Lower leg skin (tissue), 4 donors: ENCODE measurements around the gene MTNR1A. TPM values are rescaled to one million over a fixed set of nuclear protein-coding genes. Genes with fewer than 3 reads are reported as not detected.
A peak's percentile ranks its signal among the peaks of the same experiment; 100 is the strongest.

ENCODE experiments used
- DNase-seq, 2 donors: peaks; one replicate each; pipeline ENCODE4 v3.0.0-alpha.2; 2019; ENCODE audit warnings: low spot score in 2 of 2
- H3K4me3 ChIP-seq: fragments of 200-600 bp; sonication (generic); 2 replicates; pipeline ENCODE4 v1.5.1; 2017; ENCODE audit warnings: mild to moderate bottlenecking, low read depth; ENCODE audit not compliant: poor library complexity, severe bottlenecking
- CTCF ChIP-seq, 3 donors: fragments of 450-650 bp; IDR thresholded peaks; one replicate each; pipeline ENCODE4 v1.5.1; 2016; ENCODE audit warnings: antibody characterized with exemption in 3 of 3, mild to moderate bottlenecking in 3 of 3, moderate library complexity in 2 of 3
- POLR2A ChIP-seq, 2 donors: fragments of 450-650 bp; IDR thresholded peaks; one replicate each; pipeline ENCODE4 v1.6.1; 2016 to 2017; ENCODE audit warnings: antibody characterized with exemption in 2 of 2, mild to moderate bottlenecking in 1 of 2, moderate library complexity in 1 of 2
- WGBS, 2 donors: methylation state at CpG; one replicate each; pipeline ENCODE4 v1.1.5; 2018; 5-methylcytosine and 5-hydroxymethylcytosine counted together
- intact Hi-C: fragments of 100-400 bp; cut with DNase I; formaldehyde crosslinking; loops from one replicate; pipeline ENCODE4 v1.15.0; 2023; ENCODE audit warnings: low total_unique reads
- total RNA-seq, 4 donors: library from RNA; depleted of rRNA; stranded (reverse); fragments of >200 nt; gene quantifications; one replicate each; pipeline ENCODE4 v1.1.0, GENCODE V29; 2016

The MTNR1A gene
- total RNA-seq = not detected

DNA sequence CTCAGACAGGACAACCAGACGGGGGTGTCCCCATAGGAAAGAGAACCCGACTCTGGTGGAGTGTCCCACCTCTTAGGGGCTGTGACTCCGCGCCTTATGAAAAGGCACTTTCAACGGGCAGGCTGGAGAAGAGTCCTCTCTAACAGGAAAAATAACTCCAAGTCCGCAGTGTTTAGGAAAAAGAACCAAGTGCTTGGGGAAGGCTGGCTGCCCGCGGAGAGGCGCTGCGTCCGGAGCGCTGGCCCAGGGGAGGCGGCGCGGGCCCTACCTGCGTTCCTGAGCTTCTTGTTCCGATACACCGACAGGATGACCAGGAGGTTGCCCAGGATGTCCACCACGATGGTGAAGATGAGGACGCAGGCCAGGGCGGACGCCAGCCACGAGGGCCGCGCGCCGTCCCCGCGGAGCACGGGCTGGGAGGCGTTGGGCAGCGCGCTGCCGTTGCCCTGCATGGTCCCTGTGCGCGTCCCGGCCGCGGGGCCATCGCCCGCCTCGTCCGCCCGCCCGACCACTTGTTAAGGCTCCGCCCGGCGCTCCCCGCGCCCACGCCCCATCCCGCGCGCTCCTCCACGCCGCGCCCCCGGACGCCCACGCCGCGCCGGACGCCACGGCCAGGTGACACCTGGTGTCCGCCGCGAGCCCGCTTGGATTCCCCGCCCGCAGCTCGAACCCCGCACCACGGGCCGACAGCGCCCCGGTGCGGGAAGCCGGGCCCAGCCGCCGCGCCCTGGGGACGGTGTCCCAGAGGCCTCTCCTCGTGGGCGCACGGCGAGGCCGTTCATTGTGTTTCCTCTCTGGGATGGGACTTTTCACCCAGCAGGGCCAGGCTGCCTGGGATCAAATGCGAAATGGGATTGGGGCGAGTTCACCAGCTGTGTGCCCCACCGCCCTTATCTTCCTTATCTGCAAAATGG is at the start of gene MTNR1A:
MTNR1A (minus strand) TSS at position 654 of the 914 bp plus-strand sequence; CDS start at position 452, 202 bp downstream.
- peak within 1 kb of the TSS; percentile 3 for H3K4me3 ChIP-seq
- intact Hi-C loops = no loop called here
- TF ChIP-seq POLR2A (IDR thresholded peaks at IDR 0.05) = no peak
- TF ChIP-seq CTCF (IDR thresholded peaks at IDR 0.05) = no peak
- DNase-seq = no peak
- WGBS, 2 donors = 4 to 6% methylated on average over 49 to 55 of the region's 91 CpGs

DNA sequence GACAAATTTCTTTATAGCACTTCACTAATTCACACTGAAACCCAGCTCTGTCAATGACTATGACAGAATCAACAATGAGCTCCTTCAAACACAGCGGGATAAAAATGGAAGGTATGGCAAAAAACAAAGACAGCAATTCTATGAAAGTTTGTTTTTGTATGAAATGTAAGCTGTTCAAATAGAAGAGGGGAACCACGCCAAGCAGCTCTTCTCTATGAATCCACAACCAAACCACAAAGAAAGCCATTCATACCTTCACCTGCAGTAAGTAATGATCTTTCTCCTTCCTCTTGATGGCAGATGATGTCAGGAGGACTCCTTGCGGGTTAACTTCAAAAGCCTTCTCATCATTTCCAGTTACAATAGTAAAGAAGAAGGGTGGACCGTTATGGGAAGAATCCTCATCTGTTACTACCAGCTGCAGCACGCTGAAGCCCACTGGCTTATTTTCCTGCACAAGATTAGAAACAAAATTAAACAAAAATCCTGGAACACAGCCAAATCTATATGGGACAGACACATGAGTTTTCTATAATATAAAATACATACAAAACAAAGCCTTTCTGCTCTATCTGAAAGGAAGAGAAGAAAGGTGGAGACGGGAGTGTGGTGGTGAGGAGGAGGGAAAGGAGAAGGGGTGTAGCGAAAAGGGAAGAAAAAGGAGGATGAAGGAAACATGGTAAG is 48.9 kb upstream of the MTNR1A start:
- intact Hi-C loops = no loop called here
- TF ChIP-seq POLR2A (IDR thresholded peaks at IDR 0.05) (no peak), CTCF (IDR thresholded peaks at IDR 0.05) (no peak)

DNA sequence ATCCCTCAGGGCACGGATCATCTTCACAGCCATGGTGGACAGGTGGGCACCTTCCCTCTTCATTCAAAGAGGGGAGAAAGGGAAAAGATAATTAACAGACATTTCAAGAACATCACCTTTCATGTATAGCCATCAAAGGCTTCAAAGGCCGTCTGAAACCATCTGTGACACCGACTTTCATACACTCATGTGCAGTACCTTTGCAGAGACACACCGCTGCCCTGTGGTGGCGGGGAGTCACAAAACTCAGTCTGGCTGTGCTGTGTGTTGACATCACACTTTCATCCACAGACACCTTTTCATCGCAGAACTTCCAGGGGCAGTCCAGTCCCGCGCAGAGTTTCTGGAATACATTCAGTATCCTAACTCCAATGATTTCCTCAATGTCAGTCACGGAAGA is 47.6 kb upstream of the MTNR1A start:
- 91 to 97% methylated on average over 9 of the region's 9 CpGs for WGBS, 2 donors
- no peak for DNase-seq
- intact Hi-C loops = no loop called here
- TF ChIP-seq POLR2A (IDR thresholded peaks at IDR 0.05) (no peak), CTCF (IDR thresholded peaks at IDR 0.05) (no peak)
- H3K4me3 ChIP-seq = no peak overlapping the region

More for the DNA sequence above, 48.9 kb upstream of the MTNR1A start:
- 77 to 81% methylated on average over 7 of the region's 7 CpGs for WGBS, 2 donors
- H3K4me3 ChIP-seq = no peak overlapping the region
- DNase-seq = no peak

- no peak overlapping the region for H3K4me3 ChIP-seq
- intact Hi-C loops = no loop called here
- 95% methylated on average over 10 of the region's 10 CpGs for WGBS, 2 donors
- DNase-seq = no peak
- TF ChIP-seq POLR2A (IDR thresholded peaks at IDR 0.05) (no peak), CTCF (IDR thresholded peaks at IDR 0.05) (no peak)
These were observed 44.1 kb upstream of the MTNR1A start for GRCh38 chr4:186599483-186599882.

GRCh38 chr4:186598686-186599085 is 43.3 kb upstream of the MTNR1A start:
- no peak for DNase-seq
- H3K4me3 ChIP-seq = no peak overlapping the region
- WGBS, 2 donors = 81 to 87% methylated on average over 7 of the region's 7 CpGs
- TF ChIP-seq CTCF (IDR thresholded peaks at IDR 0.05) (no peak), POLR2A (IDR thresholded peaks at IDR 0.05) (no peak)
- intact Hi-C loops = no loop called here
